H1 (cell line): ENCODE measurements around the gene CDK5RAP2. TPM values are rescaled to one million over a fixed set of nuclear protein-coding genes. Genes with fewer than 3 reads are reported as not detected.

Source experiments
- CTCF ChIA-PET: fragments of 300-600 bp; sonication (Branson Sonifier 250); formaldehyde crosslinking; loops from one replicate; lab custom pipeline; 2021; ENCODE audit not compliant: partially characterized antibody; lab: Charles Lee
- POLR2A ChIA-PET: fragments of 300-600 bp; sonication (Branson Sonifier 250); formaldehyde crosslinking; loops from one replicate; lab custom pipeline; 2021; ENCODE audit warnings: inconsistent platforms; ENCODE audit not compliant: partially characterized antibody; lab: Charles Lee
- DNase-seq, 2 experiments: peaks; one replicate each; pipeline versions ENCODE4 v3.0.0 to v3.0.0-alpha.2; 2010 to 2022; ENCODE audit warnings: low spot score in 2 of 2, low read depth in 1 of 2, mixed read lengths in 1 of 2
- FAIRE-seq: peaks from 2 replicates; lab custom pipeline; 2011; peaks lifted over from hg19 to GRCh38; lab: Jason Lieb, UNC
- H2AFZ ChIP-seq: 2 replicates; pipeline ENCODE4 v1.8.1; 2012; ENCODE audit warnings: low read length, inconsistent platforms
- H2AK5ac ChIP-seq: 2 replicates; pipeline ENCODE4 v1.6.1; 2013; ENCODE audit warnings: low read depth, low read length
- H2BK120ac ChIP-seq: replicated peaks from 2 replicates; pipeline ENCODE3; 2013; ENCODE audit warnings: low read depth, low read length, inconsistent platforms
- H2BK12ac ChIP-seq: 2 replicates; pipeline ENCODE4 v1.6.1; 2013; ENCODE audit warnings: low read depth, low read length
- H2BK15ac ChIP-seq: 2 replicates; pipeline ENCODE4 v1.6.1; 2013; ENCODE audit warnings: low read length
- H2BK20ac ChIP-seq: 2 replicates; pipeline ENCODE4 v1.6.1; 2013; ENCODE audit warnings: low read length
- H2BK5ac ChIP-seq: 2 replicates; pipeline ENCODE4 v1.6.1; 2013; ENCODE audit warnings: low read depth, low read length
- H3K14ac ChIP-seq: 2 replicates; pipeline ENCODE4 v1.6.1; 2013; ENCODE audit warnings: inconsistent platforms; ENCODE audit not compliant: insufficient read length
- H3K18ac ChIP-seq: 2 replicates; pipeline ENCODE4 v1.6.1; 2013; ENCODE audit warnings: low read length; ENCODE audit errors: extremely low read depth
- H3K23ac ChIP-seq: 2 replicates; pipeline ENCODE4 v1.6.1; 2013; ENCODE audit warnings: inconsistent platforms; ENCODE audit not compliant: insufficient read length
- H3K23me2 ChIP-seq: 2 replicates; pipeline ENCODE4 v1.6.1; 2013; ENCODE audit warnings: low read depth, low read length
- H3K27ac ChIP-seq: 2 replicates; pipeline ENCODE4 v1.6.1; 2011; ENCODE audit warnings: low read depth, low read length, inconsistent platforms
- H3K27me3 ChIP-seq, 4 experiments: replicated peaks in 1 of 4; 1 replicate in 1 of 4; 2 replicates in 3 of 4; pipeline versions ENCODE4 v1.6.1 to v1.8.1; 2011 to 2013; ENCODE audit warnings: low read length in 3 of 4, mild to moderate bottlenecking in 3 of 4, inconsistent platforms in 2 of 4, mixed read lengths in 2 of 4, moderate library complexity in 1 of 4; ENCODE audit not compliant: control insufficient read depth in 3 of 4, insufficient read depth in 3 of 4; ENCODE audit errors: extremely low read depth in 1 of 4
- H3K36me3 ChIP-seq, 4 experiments: 2 replicates each; pipeline versions ENCODE4 v1.6.1 to v1.8.1; 2011 to 2013; ENCODE audit warnings: mild to moderate bottlenecking in 4 of 4, low read length in 3 of 4, moderate library complexity in 2 of 4, control low read depth in 1 of 4, inconsistent platforms in 1 of 4; ENCODE audit not compliant: insufficient read depth in 4 of 4, control insufficient read depth in 2 of 4
- H3K4ac ChIP-seq: replicated peaks from 2 replicates; pipeline ENCODE3; 2013; ENCODE audit warnings: low read length, low read depth, mixed read lengths, inconsistent platforms; ENCODE audit not compliant: insufficient read length
- H3K4me1 ChIP-seq, 4 experiments: replicated peaks in 1 of 4; 1 replicate in 1 of 4; 2 replicates in 3 of 4; pipeline versions ENCODE4 v1.6.1 to v1.8.1; 2011 to 2013; ENCODE audit warnings: low read length in 3 of 4, inconsistent platforms in 2 of 4, mixed read lengths in 1 of 4; ENCODE audit not compliant: insufficient read depth in 4 of 4, control insufficient read depth in 3 of 4
- H3K4me2 ChIP-seq, 2 experiments: 2 replicates each; pipeline versions ENCODE4 v1.6.1 to v1.8.1; 2011 to 2013; ENCODE audit warnings: low read depth in 2 of 2, low read length in 2 of 2, control low read depth in 1 of 2, inconsistent platforms in 1 of 2, mild to moderate bottlenecking in 1 of 2; ENCODE audit not compliant: insufficient read depth in 1 of 2
- H3K4me3 ChIP-seq, 4 experiments: fragments of 200-600, 300-600 bp in 1 of 4; sonication (generic), shearing (Covaris generic), sonication (Bioruptor Twin) in 1 of 4; 2 replicates each; pipeline versions ENCODE4 v1.5.1 to v1.8.1; 2011 to 2016; ENCODE audit warnings: low read length in 4 of 4, low read depth in 3 of 4, control low read depth in 2 of 4, inconsistent platforms in 2 of 4, mild to moderate bottlenecking in 2 of 4, mixed read lengths in 1 of 4, moderate library complexity in 1 of 4; ENCODE audit not compliant: insufficient read depth in 2 of 4; ENCODE audit errors: extremely low read depth in 1 of 4
- H3K56ac ChIP-seq: replicated peaks from 2 replicates; pipeline ENCODE3; 2013; ENCODE audit warnings: low read depth, mild to moderate bottlenecking, mixed read lengths, low read length, inconsistent platforms; ENCODE audit not compliant: insufficient read length
- H3K79me1 ChIP-seq: 2 replicates; pipeline ENCODE4 v1.6.1; 2013; ENCODE audit warnings: low read depth, low read length, control low read depth
- H3K79me2 ChIP-seq, 2 experiments: 2 replicates each; pipeline versions ENCODE4 v1.6.1 to v1.8.1; 2012 to 2013; ENCODE audit warnings: low read length in 2 of 2, mild to moderate bottlenecking in 2 of 2, inconsistent platforms in 1 of 2; ENCODE audit not compliant: insufficient read depth in 2 of 2, control insufficient read depth in 1 of 2
- H3K9ac ChIP-seq, 4 experiments: replicated peaks in 1 of 4; 1 replicate in 1 of 4; 2 replicates in 3 of 4; pipeline versions ENCODE4 v1.6.1 to v1.8.1; 2011 to 2013; ENCODE audit warnings: low read depth in 3 of 4, low read length in 3 of 4, control low read depth in 2 of 4, mild to moderate bottlenecking in 2 of 4, moderate library complexity in 2 of 4, inconsistent platforms in 1 of 4; ENCODE audit errors: extremely low read depth in 1 of 4
- H3K9me3 ChIP-seq, 2 experiments: 2 replicates each; pipeline versions ENCODE4 v1.6.1 to v1.8.1; 2012 to 2013; ENCODE audit warnings: mild to moderate bottlenecking in 2 of 2, moderate library complexity in 2 of 2, control low read depth in 1 of 2, inconsistent platforms in 1 of 2, low read depth in 1 of 2, low read length in 1 of 2, mixed read lengths in 1 of 2; ENCODE audit not compliant: insufficient read depth in 2 of 2
- H4K20me1 ChIP-seq, 2 experiments: replicated peaks in 1 of 2; 2 replicates each; pipeline versions ENCODE3 to v1.8.1; 2011 to 2013; ENCODE audit warnings: inconsistent platforms in 2 of 2, low read length in 2 of 2, mild to moderate bottlenecking in 1 of 2; ENCODE audit not compliant: insufficient read depth in 2 of 2, control insufficient read depth in 1 of 2
- H4K5ac ChIP-seq: 2 replicates; pipeline ENCODE4 v1.6.1; 2013; ENCODE audit warnings: low read length, low read depth, mixed read lengths, inconsistent platforms; ENCODE audit not compliant: insufficient read length
- H4K8ac ChIP-seq: 2 replicates; pipeline ENCODE4 v1.8.0; 2013; ENCODE audit warnings: mild to moderate bottlenecking, moderate library complexity, low read length, inconsistent platforms; ENCODE audit not compliant: insufficient read depth; ENCODE audit errors: extremely low read depth
- H4K91ac ChIP-seq: replicated peaks from 2 replicates; pipeline ENCODE3; 2013; ENCODE audit warnings: low read length, mixed read lengths, inconsistent platforms; ENCODE audit not compliant: insufficient read length
- CBX8 ChIP-seq: fragments of 300-800, 300-1000 bp; sonication (generic); IDR thresholded peaks from 2 replicates; pipeline ENCODE4 v1.7.1; 2016; ENCODE audit warnings: low read depth, low read length, borderline replicate concordance
- PHF8 ChIP-seq: fragments of 200-600 bp; sonication (generic); conservative IDR thresholded peaks from 2 replicates; pipeline ENCODE4 v1.7.1; 2012; ENCODE audit warnings: low read depth, mild to moderate bottlenecking, inconsistent platforms, low read length, moderate library complexity
- WGBS, 2 experiments: shearing (Covaris generic) in 1 of 2; methylation state at CpG; one replicate each; pipeline versions ENCODE4 v1.1.6 to v1.1.7; 2013 to 2015; ENCODE audit warnings: low lambda C conversion rate in 2 of 2, mixed read lengths in 2 of 2, inconsistent platforms in 1 of 2, low coverage in 1 of 2, missing lambda C conversion rate in 1 of 2; ENCODE audit not compliant: insufficient replicate concordance in 2 of 2, insufficient coverage in 1 of 2, insufficient read length in 1 of 2; ENCODE audit errors: extremely low coverage in 1 of 2, missing lambda C conversion rate in 1 of 2; 5-methylcytosine and 5-hydroxymethylcytosine counted together
- polyA plus RNA-seq, 7 experiments: library from polyadenylated mRNA; depleted of rRNA in 3 of 7; stranded (reverse) in 5 of 7; unstranded in 2 of 7; fragments of >200 nt in 5 of 7; fragments of 200-250 nt in 2 of 7; gene quantifications; 1 replicate in 5 of 7; 2 replicates in 1 of 7; 4 replicates in 1 of 7; pipeline versions ENCODE4 v1.2.1 to v1.2.3, GENCODE V29; 2011 to 2013; ENCODE audit warnings: missing spikeins in 2 of 7, mixed read lengths in 2 of 7
- total RNA-seq: library from RNA; stranded (reverse); fragmentation: NEBNext Ultra II Directional; extraction: Animal tissue kit (Norgen Biotek cat#: 25700); gene quantifications from 2 replicates; pipeline ENCODE4 v1.2.1, GENCODE V29; 2021

The CDK5RAP2 gene
- total and polyA plus RNA-seq, 2 of the 8 experiments (the other 6 are each of a cell fraction or from before 2014, with no cell fraction given) = 19.8 to 49.4 TPM

DNA sequence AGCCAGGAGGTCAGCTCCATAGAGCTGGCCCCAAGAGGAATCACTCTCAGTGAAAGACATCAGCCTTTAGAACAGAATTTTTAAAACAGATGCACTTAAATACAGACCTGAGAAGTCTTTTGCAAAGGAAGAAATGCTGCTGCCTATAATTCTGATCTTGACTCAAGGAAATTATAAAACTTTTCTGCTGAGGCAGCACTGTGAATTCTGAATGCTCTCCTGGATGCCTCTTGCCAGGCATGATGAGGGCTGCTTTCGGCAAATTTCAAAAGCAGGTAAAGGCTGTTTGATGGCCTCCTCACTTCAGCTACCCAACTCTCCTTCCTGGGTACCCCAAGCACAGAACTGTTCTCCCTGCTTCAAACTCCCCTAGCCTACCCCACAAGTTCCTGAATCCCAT, 174.8 kb downstream of the CDK5RAP2 start:
- Histone ChIP-seq H3K36me3 (peaks cover 18 to 85% (median 51%) of the 10 kb centered on the region in 4 experiments; a peak in 7 of 8 replicates), H3K18ac (no peak overlapping the region), H3K9ac (no peak overlapping the region), H3K4me2 (no peak overlapping the region), H2BK12ac (no peak overlapping the region), H3K4ac (no peak overlapping the region), H3K4me3 (no peak overlapping the region), H3K23ac (no peak overlapping the region), H2BK5ac (no peak overlapping the region), H3K79me2 (no peaks in the 10 kb centered on the region), H3K56ac (no peak overlapping the region), H3K27me3 (no peaks in the 10 kb centered on the region), H3K79me1 (no peaks in the 10 kb centered on the region), H2BK15ac (no peak overlapping the region), H4K5ac (no peak overlapping the region), H4K20me1 (no peaks in the 10 kb centered on the region), H2AK5ac (no peak overlapping the region), H2BK120ac (no peak overlapping the region), H3K4me1 (no peaks in the 10 kb centered on the region; a peak in 1 of 7 replicates), H3K27ac (no peak overlapping the region), H2BK20ac (no peak overlapping the region), H2AFZ (no peak overlapping the region), H3K9me3 (no peaks in the 10 kb centered on the region), H4K91ac (no peak overlapping the region), H3K23me2 (no peaks in the 10 kb centered on the region), H4K8ac (no peak overlapping the region), H3K14ac (no peak overlapping the region)
- TF ChIP-seq CBX8 (no peak), PHF8 (no peak)
- 89% methylated on average over 1 of the region's 1 CpG; no CpG with 5 or more reads in 1 of the 2 experiments for WGBS, 2 experiments
- ChIA-PET CTCF (no interaction called here), POLR2A (no interaction called here)
- DNase-seq = no peak
- FAIRE-seq = no peak
